ENCODE measurements around the gene RASGEF1B.
A peak's percentile ranks its signal among the peaks of the same experiment; 100 is the strongest.

The RASGEF1B gene

GRCh38 chr4:81392164-81392563 lies 79.5 kb downstream of the RASGEF1B start:
- no peak for DNase-seq

GRCh38 chr4:81389720-81390119 lies 82.0 kb downstream of the RASGEF1B start:
- no peak for DNase-seq

- no peak for DNase-seq
Measured at GRCh38 chr4:81380437-81380836, 91.3 kb downstream of the RASGEF1B start.

GRCh38 chr4:81378386-81378785 lies 93.3 kb downstream of the RASGEF1B start:
- peak; percentile 29 for DNase-seq

DNA sequence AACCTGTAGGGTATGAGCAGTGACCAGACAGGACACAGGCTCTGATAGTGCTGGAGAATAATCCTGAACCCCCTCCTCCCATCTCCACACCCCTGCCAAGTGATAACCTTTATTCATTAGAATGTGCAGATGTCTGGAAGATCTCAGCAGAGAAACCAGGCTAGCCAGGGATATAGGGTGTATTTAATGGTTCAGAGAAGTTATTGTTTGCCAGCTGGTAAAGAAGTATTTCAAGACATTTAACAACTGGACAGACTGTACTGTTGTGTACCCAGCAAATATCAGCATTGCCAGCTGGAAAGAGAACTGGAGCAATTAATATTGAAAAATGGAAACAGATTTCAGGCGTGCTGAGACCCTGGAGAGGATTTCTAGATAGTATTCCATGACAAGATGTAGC lies 94.5 kb downstream of the RASGEF1B start:
- no peak for DNase-seq

GRCh38 chr4:81376720-81377119 lies 95.0 kb downstream of the RASGEF1B start:
- no peak for DNase-seq
